ENCODE results near the gene BAMBI. TPM values are rescaled to one million over a fixed set of nuclear protein-coding genes. Genes with fewer than 3 reads are reported as not detected.

The BAMBI gene
- total and polyA plus RNA-seq, 4 donors = 4.8 to 34.5 (median 18.5) TPM

DNA sequence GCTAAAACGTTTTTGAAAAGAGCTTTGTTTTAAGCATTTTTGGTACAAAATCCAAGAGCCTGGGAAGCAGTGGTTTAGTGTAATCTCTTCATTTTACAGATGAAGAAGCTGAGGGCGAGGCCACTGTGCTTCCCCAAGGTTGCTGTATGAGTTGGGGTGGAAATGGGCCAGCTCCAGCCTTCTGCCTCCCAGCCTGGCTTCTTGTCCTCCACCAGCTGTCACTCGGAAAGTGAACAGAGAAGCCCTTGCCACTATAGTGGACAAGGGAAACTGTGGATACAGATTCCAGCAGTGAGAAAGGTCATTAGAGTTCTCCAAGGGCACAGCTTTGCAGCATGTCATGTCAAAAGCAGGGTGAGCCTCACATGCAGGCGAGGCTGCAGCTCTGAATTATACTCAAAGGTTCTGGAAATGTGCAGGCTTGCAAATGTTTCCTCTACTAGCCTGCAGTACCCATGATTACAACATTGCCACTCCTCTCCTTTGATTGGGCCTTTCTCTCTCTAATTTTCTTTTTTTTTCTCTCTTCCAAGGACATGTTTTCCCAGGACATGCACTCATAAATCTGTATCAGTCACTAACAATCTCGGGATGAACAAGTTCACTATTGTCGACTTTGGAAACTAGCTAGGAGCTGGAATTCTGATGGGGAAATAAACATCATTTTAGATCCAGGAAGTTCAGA is 33.0 kb downstream of the BAMBI start:
- H3K4me3 ChIP-seq (ENCODE audit: low read length in 2 of 2) = no peak overlapping the region
- H3K27me3 ChIP-seq (ENCODE audit: control insufficient read depth in 1 of 2, insufficient read depth in 2 of 2, low read length in 1 of 2) = no peaks in the 10 kb centered on the region
- WGBS, 2 donors = 42 to 58% methylated on average over 6 of the region's 6 CpGs
- H3K9me3 ChIP-seq (ENCODE audit: control insufficient read depth, low read length) = no peaks in the 10 kb centered on the region
- intact Hi-C loops (cut with DNase I) = no loop called here
- H3K4me1 ChIP-seq (ENCODE audit: control insufficient read depth in 1 of 2, insufficient read depth in 2 of 2, low read length in 2 of 2) = peaks cover 1 to 20% of the 10 kb centered on the region in 2 donors
- no peaks in the 10 kb centered on the region for H3K36me3 ChIP-seq (ENCODE audit: control insufficient read depth in 1 of 2, insufficient read depth in 2 of 2, low read length in 1 of 2)
- DNase-seq (no peak), ATAC-seq (ENCODE audit: low FRiP score) (no peak)
- H3K27ac ChIP-seq (ENCODE audit: low read depth in 1 of 2, low read length in 2 of 2) = no peak overlapping the region

DNA sequence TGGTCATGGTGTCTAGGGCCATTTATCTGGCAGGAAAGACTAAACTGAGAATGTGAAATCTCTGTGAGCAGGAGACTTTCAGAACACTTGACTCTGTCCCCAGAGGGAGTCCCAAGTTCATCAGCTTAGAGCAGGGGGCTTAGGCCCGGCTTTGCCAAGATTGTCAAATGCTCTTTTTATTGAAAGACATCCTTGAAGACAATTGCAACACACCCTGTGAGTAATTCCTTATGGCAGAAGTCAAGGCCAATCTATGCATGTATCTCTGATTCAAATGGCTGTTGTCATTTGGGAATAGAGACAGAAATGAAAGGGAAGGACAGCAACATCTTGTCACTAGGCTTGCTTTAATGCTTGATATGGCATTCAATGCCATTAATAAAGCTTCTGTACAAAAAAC is 33.7 kb downstream of the BAMBI start:
- no peaks in the 10 kb centered on the region for H3K27me3 ChIP-seq (ENCODE audit: control insufficient read depth in 1 of 2, insufficient read depth in 2 of 2, low read length in 1 of 2)
- DNase-seq = no peak
- H3K4me3 ChIP-seq (ENCODE audit: low read length in 2 of 2) = no peak overlapping the region
- no peaks in the 10 kb centered on the region for H3K36me3 ChIP-seq (ENCODE audit: control insufficient read depth in 1 of 2, insufficient read depth in 2 of 2, low read length in 1 of 2)
- ATAC-seq (ENCODE audit: low FRiP score) = no peak
- no peak overlapping the region for H3K27ac ChIP-seq (ENCODE audit: low read depth in 1 of 2, low read length in 2 of 2)
- H3K4me1 ChIP-seq (ENCODE audit: control insufficient read depth in 1 of 2, insufficient read depth in 2 of 2, low read length in 2 of 2) = peaks cover 2 to 20% of the 10 kb centered on the region in 2 donors
- intact Hi-C loops (cut with DNase I) = no loop called here
- WGBS, 2 donors = 97% methylated on average over 1 of the region's 1 CpG
- no peaks in the 10 kb centered on the region for H3K9me3 ChIP-seq (ENCODE audit: control insufficient read depth, low read length)

- intact Hi-C loops (cut with DNase I) = no loop called here
Observed at GRCh38 chr10:28711776-28712175, 34.5 kb downstream of the BAMBI start.

GRCh38 chr10:28713626-28714352 is 36.5 kb downstream of the BAMBI start:
- Histone ChIP-seq H3K27me3 (ENCODE audit: control insufficient read depth in 1 of 2, insufficient read depth in 2 of 2, low read length in 1 of 2) (no peaks in the 10 kb centered on the region), H3K9me3 (ENCODE audit: control insufficient read depth, low read length) (no peaks in the 10 kb centered on the region), H3K4me3 (ENCODE audit: low read length in 2 of 2) (no peak overlapping the region), H3K36me3 (ENCODE audit: control insufficient read depth in 1 of 2, insufficient read depth in 2 of 2, low read length in 1 of 2) (no peaks in the 10 kb centered on the region), H3K27ac (ENCODE audit: low read depth in 1 of 2, low read length in 2 of 2) (no peak overlapping the region), H3K4me1 (ENCODE audit: control insufficient read depth in 1 of 2, insufficient read depth in 2 of 2, low read length in 2 of 2) (peaks cover 2 to 17% of the 10 kb centered on the region in 2 donors)
- ATAC-seq (ENCODE audit: low FRiP score) (no peak), DNase-seq (no peak)
- 86 to 91% methylated on average over 10 of the region's 10 CpGs for WGBS, 2 donors
- intact Hi-C loops (cut with DNase I) = no loop called here

More at GRCh38 chr10:28711776-28712175, 34.5 kb downstream of the BAMBI start:
- Histone ChIP-seq H3K36me3 (ENCODE audit: control insufficient read depth in 1 of 2, insufficient read depth in 2 of 2, low read length in 1 of 2) (no peaks in the 10 kb centered on the region), H3K27me3 (ENCODE audit: control insufficient read depth in 1 of 2, insufficient read depth in 2 of 2, low read length in 1 of 2) (no peaks in the 10 kb centered on the region), H3K27ac (ENCODE audit: low read depth in 1 of 2, low read length in 2 of 2) (no peak overlapping the region), H3K4me1 (ENCODE audit: control insufficient read depth in 1 of 2, insufficient read depth in 2 of 2, low read length in 2 of 2) (peaks cover 2 to 20% of the 10 kb centered on the region in 2 donors), H3K9me3 (ENCODE audit: control insufficient read depth, low read length) (no peaks in the 10 kb centered on the region), H3K4me3 (ENCODE audit: low read length in 2 of 2) (no peak overlapping the region)
- ATAC-seq (ENCODE audit: low FRiP score) (no peak), DNase-seq (no peak)
- WGBS, 2 donors = 96 to 97% methylated on average over 3 of the region's 3 CpGs

- Histone ChIP-seq H3K4me1 (ENCODE audit: control insufficient read depth in 1 of 2, insufficient read depth in 2 of 2, low read length in 2 of 2) (peaks cover 2 to 12% of the 10 kb centered on the region in 2 donors), H3K4me3 (ENCODE audit: low read length in 2 of 2) (peak overlapping the region in 1 of 2 donors; percentile 39), H3K36me3 (ENCODE audit: control insufficient read depth in 1 of 2, insufficient read depth in 2 of 2, low read length in 1 of 2) (no peaks in the 10 kb centered on the region), H3K27ac (ENCODE audit: low read depth in 1 of 2, low read length in 2 of 2) (peak overlapping the region in 1 of 2 donors; percentile 54), H3K27me3 (ENCODE audit: control insufficient read depth in 1 of 2, insufficient read depth in 2 of 2, low read length in 1 of 2) (no peaks in the 10 kb centered on the region), H3K9me3 (ENCODE audit: control insufficient read depth, low read length) (no peaks in the 10 kb centered on the region)
- ATAC-seq (ENCODE audit: low FRiP score) (no peak), DNase-seq (no peak)
- 4 to 11% methylated on average over 7 of the region's 7 CpGs for WGBS, 2 donors
- intact Hi-C loops (cut with DNase I) = loop anchor here in 1 of 2 donors (5.0 kb wide), 1 partner anchor 32 kb away; no protein-coding TSS in a partner anchor
Observed at GRCh38 chr10:28714401-28715053, 37.2 kb downstream of the BAMBI start.

DNA sequence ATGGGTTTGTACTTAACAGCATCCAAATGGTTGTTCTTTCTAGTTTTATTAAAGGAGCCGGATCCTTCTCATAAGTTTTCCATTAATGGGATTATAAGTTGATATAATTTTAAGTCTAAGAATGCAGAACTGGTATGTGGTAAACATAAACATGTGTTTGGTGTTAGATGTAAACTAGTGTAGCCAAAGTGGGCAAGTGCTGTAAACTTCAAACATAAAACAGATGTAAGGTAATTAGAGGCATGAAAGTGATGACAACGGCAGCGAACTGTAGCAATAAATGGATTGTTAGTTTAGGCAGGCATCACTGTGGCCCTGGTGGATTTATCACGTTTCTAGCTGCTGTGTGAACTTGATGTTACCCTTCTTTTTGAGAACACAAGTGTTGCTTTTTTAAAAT is 37.9 kb downstream of the BAMBI start:
- Histone ChIP-seq H3K9me3 (ENCODE audit: control insufficient read depth, low read length) (no peaks in the 10 kb centered on the region), H3K27me3 (ENCODE audit: control insufficient read depth in 1 of 2, insufficient read depth in 2 of 2, low read length in 1 of 2) (no peaks in the 10 kb centered on the region), H3K4me1 (ENCODE audit: control insufficient read depth in 1 of 2, insufficient read depth in 2 of 2, low read length in 2 of 2) (peaks cover 2 to 10% of the 10 kb centered on the region in 2 donors), H3K36me3 (ENCODE audit: control insufficient read depth in 1 of 2, insufficient read depth in 2 of 2, low read length in 1 of 2) (no peaks in the 10 kb centered on the region), H3K27ac (ENCODE audit: low read depth in 1 of 2, low read length in 2 of 2) (no peak overlapping the region), H3K4me3 (ENCODE audit: low read length in 2 of 2) (no peak overlapping the region)
- DNase-seq (no peak), ATAC-seq (ENCODE audit: low FRiP score) (no peak)
- intact Hi-C loops (cut with DNase I) = loop anchor here in 1 of 2 donors (5.0 kb wide), 1 partner anchor 33 kb away; no protein-coding TSS in a partner anchor
- 10 to 16% methylated on average over 4 of the region's 4 CpGs for WGBS, 2 donors

DNA sequence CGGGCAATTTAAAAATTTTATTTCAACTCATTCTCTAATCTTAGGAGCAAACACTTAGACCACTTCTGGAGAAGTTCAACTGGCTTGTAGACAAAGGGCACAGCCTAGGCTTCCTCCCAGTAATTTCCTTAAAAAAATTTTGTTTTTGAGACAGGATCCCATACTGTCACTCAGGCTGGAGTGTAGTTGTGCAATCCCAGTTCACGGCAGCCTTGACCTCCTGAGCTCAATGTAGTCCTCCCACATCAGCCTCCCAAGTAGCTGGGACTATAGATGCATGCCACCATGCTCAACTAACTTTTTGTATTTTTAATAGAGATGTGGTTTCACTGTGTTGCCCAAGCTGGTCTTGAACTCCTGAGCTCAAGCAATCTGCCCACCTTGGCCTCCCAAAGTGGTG is 38.4 kb downstream of the BAMBI start:
- DNase-seq = no peak
- WGBS, 2 donors = 92 to 94% methylated on average over 2 of the region's 2 CpGs
- Histone ChIP-seq H3K4me1 (ENCODE audit: control insufficient read depth in 1 of 2, insufficient read depth in 2 of 2, low read length in 2 of 2) (peaks cover 2 to 9% of the 10 kb centered on the region in 2 donors), H3K36me3 (ENCODE audit: control insufficient read depth in 1 of 2, insufficient read depth in 2 of 2, low read length in 1 of 2) (no peaks in the 10 kb centered on the region), H3K4me3 (ENCODE audit: low read length in 2 of 2) (no peak overlapping the region), H3K9me3 (ENCODE audit: control insufficient read depth, low read length) (no peaks in the 10 kb centered on the region), H3K27me3 (ENCODE audit: control insufficient read depth in 1 of 2, insufficient read depth in 2 of 2, low read length in 1 of 2) (no peaks in the 10 kb centered on the region), H3K27ac (ENCODE audit: low read depth in 1 of 2, low read length in 2 of 2) (no peak overlapping the region)
- no peak for ATAC-seq (ENCODE audit: low FRiP score)
- intact Hi-C loops (cut with DNase I) = loop anchor here in 1 of 2 donors (5.0 kb wide), 1 partner anchor 33 kb away; no protein-coding TSS in a partner anchor

DNA sequence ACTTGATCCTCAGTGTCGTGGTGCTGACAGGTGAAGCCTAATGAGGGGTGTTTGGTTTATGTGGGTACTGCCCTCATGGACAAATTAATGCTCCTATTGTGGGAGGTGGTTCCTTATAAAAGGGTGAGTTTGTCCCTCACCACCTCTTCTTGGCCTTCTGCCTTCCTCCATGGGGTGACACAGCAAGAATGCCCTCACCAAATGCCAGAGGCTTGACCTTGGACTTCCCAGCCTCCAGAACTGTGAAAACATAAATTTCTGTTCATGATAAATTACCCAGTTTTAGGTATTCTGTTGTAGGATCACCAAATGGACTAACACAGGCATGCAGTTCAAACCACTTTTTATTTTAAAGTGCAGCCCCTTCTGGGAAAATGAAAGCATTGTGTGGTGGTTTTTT is 39.4 kb downstream of the BAMBI start:
- Histone ChIP-seq H3K9me3 (ENCODE audit: control insufficient read depth, low read length) (no peaks in the 10 kb centered on the region), H3K27me3 (ENCODE audit: control insufficient read depth in 1 of 2, insufficient read depth in 2 of 2, low read length in 1 of 2) (no peaks in the 10 kb centered on the region), H3K4me1 (ENCODE audit: control insufficient read depth in 1 of 2, insufficient read depth in 2 of 2, low read length in 2 of 2) (peaks cover 2 to 9% of the 10 kb centered on the region in 2 donors), H3K36me3 (ENCODE audit: control insufficient read depth in 1 of 2, insufficient read depth in 2 of 2, low read length in 1 of 2) (no peaks in the 10 kb centered on the region), H3K27ac (ENCODE audit: low read depth in 1 of 2, low read length in 2 of 2) (no peak overlapping the region), H3K4me3 (ENCODE audit: low read length in 2 of 2) (no peak overlapping the region)
- DNase-seq = no peak
- WGBS, 2 donors = 94 to 100% methylated on average over 1 of the region's 1 CpG
- intact Hi-C loops (cut with DNase I) = loop anchor here in 1 of 2 donors (5.0 kb wide), 1 partner anchor 34 kb away; no protein-coding TSS in a partner anchor
- no peak for ATAC-seq (ENCODE audit: low FRiP score)

Measured in aorta (tissue), 5 donors.